ENCODE measurements around the gene SYNPR. TPM values are rescaled to one million over a fixed set of nuclear protein-coding genes. Genes with fewer than 3 reads are reported as not detected.
"Not testable (repeated sequence)": the region's sequence is repeated elsewhere in the genome, so short reads cannot be mapped to it uniquely, and the experiment has no call there.

Gene SYNPR
- total RNA-seq, 3 donors from 2014 or later = not detected

GRCh38 chr3:63644212-63644797 is 366.2 kb downstream of the SYNPR start:
- no peak overlapping the region for H3K4me3 ChIP-seq
- intact Hi-C loops (cut with DNase I; ENCODE audit: low total_unique reads) = no loop called here
- TF ChIP-seq POLR2A (IDR thresholded peaks at IDR 0.05) (no peak), POLR2AphosphoS5 (IDR thresholded peaks at IDR 0.05) (no peak), CTCF (IDR thresholded peaks at IDR 0.05) (no peak)
- no peak for DNase-seq (ENCODE audit: low spot score in 2 of 2)
- H3K9me3 ChIP-seq = no peaks in the 10 kb centered on the region
- no peaks in the 10 kb centered on the region for H3K36me3 ChIP-seq
- no peaks in the 10 kb centered on the region for H3K27me3 ChIP-seq
- H3K4me1 ChIP-seq = no peaks in the 10 kb centered on the region
- H3K27ac ChIP-seq = no peak overlapping the region

GRCh38 chr3:63644928-63645781 is 367.0 kb downstream of the SYNPR start:
- H3K27ac ChIP-seq; H3K36me3 ChIP-seq; intact Hi-C loops (cut with DNase I; ENCODE audit: low total_unique reads); H3K4me1 ChIP-seq; H3K9me3 ChIP-seq; H3K27me3 ChIP-seq; DNase-seq (ENCODE audit: low spot score in 2 of 2): not testable (repeated sequence)
- peak overlapping the region in 1 of 3 donors; percentile 15 for H3K4me3 ChIP-seq

GRCh38 chr3:63652066-63652725 is 374.1 kb downstream of the SYNPR start, which contains the start of gene SNTN:
SNTN (plus strand) TSS chr3:63652675; CDS start chr3:63652688, 13 bp downstream.
- DNase-seq (ENCODE audit: low spot score in 2 of 2) = no peak
- no peaks in the 10 kb centered on the region for H3K27me3 ChIP-seq
- intact Hi-C loops (cut with DNase I; ENCODE audit: low total_unique reads) = no loop called here
- no peaks in the 10 kb centered on the region for H3K36me3 ChIP-seq
- H3K9me3 ChIP-seq = no peaks in the 10 kb centered on the region
- H3K4me1 ChIP-seq = no peaks in the 10 kb centered on the region
- no peak within 1 kb of the TSS for H3K27ac ChIP-seq
- no peak within 1 kb of the TSS for H3K4me3 ChIP-seq
- TF ChIP-seq POLR2AphosphoS5 (IDR thresholded peaks at IDR 0.05) (no peak), POLR2A (IDR thresholded peaks at IDR 0.05) (no peak), CTCF (IDR thresholded peaks at IDR 0.05) (no peak)

- TF ChIP-seq CTCF (IDR thresholded peaks at IDR 0.05) (no peak), POLR2AphosphoS5 (IDR thresholded peaks at IDR 0.05) (no peak), POLR2A (IDR thresholded peaks at IDR 0.05) (no peak)
- no peaks in the 10 kb centered on the region for H3K9me3 ChIP-seq
- no peak overlapping the region for H3K4me3 ChIP-seq
- intact Hi-C loops (cut with DNase I; ENCODE audit: low total_unique reads) = no loop called here
- H3K4me1 ChIP-seq = no peaks in the 10 kb centered on the region
- H3K36me3 ChIP-seq = no peaks in the 10 kb centered on the region
- H3K27ac ChIP-seq = no peak overlapping the region
- no peaks in the 10 kb centered on the region for H3K27me3 ChIP-seq
- no peak for DNase-seq (ENCODE audit: low spot score in 2 of 2)
These were observed 376.1 kb downstream of the SYNPR start for GRCh38 chr3:63654211-63654610.

GRCh38 chr3:63654931-63655330 is 376.8 kb downstream of the SYNPR start:
- TF ChIP-seq POLR2A (IDR thresholded peaks at IDR 0.05) (no peak), CTCF (IDR thresholded peaks at IDR 0.05) (no peak), POLR2AphosphoS5 (IDR thresholded peaks at IDR 0.05) (no peak)
- H3K4me1 ChIP-seq = no peaks in the 10 kb centered on the region
- no peak overlapping the region for H3K4me3 ChIP-seq
- H3K27ac ChIP-seq = no peak overlapping the region
- no peaks in the 10 kb centered on the region for H3K36me3 ChIP-seq
- H3K27me3 ChIP-seq = no peaks in the 10 kb centered on the region
- no peak for DNase-seq (ENCODE audit: low spot score in 2 of 2)
- no peaks in the 10 kb centered on the region for H3K9me3 ChIP-seq
- intact Hi-C loops (cut with DNase I; ENCODE audit: low total_unique reads) = no loop called here
